Activated naive CD8-positive, alpha-beta T cell treated with anti-CD3 and anti-CD28 coated beads, Interleukin-2, amount 50 U/mL, for 24 hours (primary cell): ENCODE measurements around the gene ATG9B.
A peak's percentile ranks its signal among the peaks of the same experiment; 100 is the strongest.
"Not testable (repeated sequence)": the region's sequence is repeated elsewhere in the genome, so short reads cannot be mapped to it uniquely, and the experiment has no call there.

Experiments
- ATAC-seq: fragments of 150-1000 bp; cut with Tn5 transposase; one replicate; pipeline ENCODE4 v1.10.0; 2021
- DNase-seq: peaks from one replicate; pipeline ENCODE4 v3.0.0; 2021
- H3K27ac Mint-ChIP-seq: one replicate; pipeline ENCODE4 v1.8.0; 2021; ENCODE audit warnings: mild to moderate bottlenecking, mixed read lengths
- H3K27me3 Mint-ChIP-seq: one replicate; pipeline ENCODE4 v1.8.0; 2021; ENCODE audit warnings: mixed read lengths
- H3K36me3 Mint-ChIP-seq: one replicate; pipeline ENCODE4 v1.8.0; 2021; ENCODE audit warnings: low read depth, mixed read lengths
- H3K4me1 Mint-ChIP-seq: one replicate; pipeline ENCODE4 v1.8.0; 2021; ENCODE audit warnings: mixed read lengths
- H3K4me3 Mint-ChIP-seq: one replicate; pipeline ENCODE4 v1.8.0; 2021; ENCODE audit warnings: mild to moderate bottlenecking, moderate library complexity, mixed read lengths
- H3K9me3 Mint-ChIP-seq: one replicate; pipeline ENCODE4 v1.8.0; 2021; ENCODE audit warnings: mixed read lengths

Gene ATG9B

GRCh38 chr7:151048911-151049463, 24.7 kb upstream of the ATG9B start:
- no peak for DNase-seq
- Mint-ChIP-seq H3K4me1 (peaks cover 2% of the 10 kb centered on the region), H3K27me3 (peaks cover 2% of the 10 kb centered on the region)

GRCh38 chr7:151047976-151048815, 23.9 kb upstream of the ATG9B start, which contains the start of gene ASIC3:
TSS of gene ASIC3 (plus strand) at chr7:151048531. CDS start at chr7:151048886, 355 bp downstream.
- ATAC-seq (no peak), DNase-seq (no peak)
- Mint-ChIP-seq H3K4me3 (no peak within 1 kb of the TSS), H3K9me3 (no peaks in the 10 kb centered on the region), H3K27ac (no peak within 1 kb of the TSS), H3K27me3 (peaks cover 2% of the 10 kb centered on the region), H3K36me3 (no peaks in the 10 kb centered on the region), H3K4me1 (peaks cover 2% of the 10 kb centered on the region)

More at GRCh38 chr7:151048911-151049463, 24.7 kb upstream of the ATG9B start:
- H3K27ac Mint-ChIP-seq = no peak overlapping the region
- H3K36me3 Mint-ChIP-seq = no peaks in the 10 kb centered on the region
- ATAC-seq = no peak
- H3K4me3 Mint-ChIP-seq = no peak overlapping the region
- no peaks in the 10 kb centered on the region for H3K9me3 Mint-ChIP-seq

- H3K9me3 Mint-ChIP-seq = no peaks in the 10 kb centered on the region
- no peak overlapping the region for H3K27ac Mint-ChIP-seq
- H3K4me3 Mint-ChIP-seq = no peak overlapping the region
- no peaks in the 10 kb centered on the region for H3K36me3 Mint-ChIP-seq
- peaks cover 2% of the 10 kb centered on the region for H3K27me3 Mint-ChIP-seq
- no peak for ATAC-seq
- no peaks in the 10 kb centered on the region for H3K4me1 Mint-ChIP-seq
- DNase-seq = no peak
Measured at GRCh38 chr7:151046603-151047573, 22.6 kb upstream of the ATG9B start.

GRCh38 chr7:151045967-151046366, 21.7 kb upstream of the ATG9B start:
- DNase-seq (no peak), ATAC-seq (no peak)
- peaks cover 2% of the 10 kb centered on the region for H3K4me1 Mint-ChIP-seq
- H3K4me3 Mint-ChIP-seq = no peak overlapping the region
- H3K9me3 Mint-ChIP-seq = no peaks in the 10 kb centered on the region
- H3K27ac Mint-ChIP-seq = no peak overlapping the region
- H3K36me3 Mint-ChIP-seq = no peaks in the 10 kb centered on the region
- peaks cover 2% of the 10 kb centered on the region for H3K27me3 Mint-ChIP-seq

GRCh38 chr7:151045262-151045661, 21.0 kb upstream of the ATG9B start:
- H3K9me3 Mint-ChIP-seq = no peaks in the 10 kb centered on the region

GRCh38 chr7:151043959-151044358, 19.7 kb upstream of the ATG9B start:
- ATAC-seq (no peak), DNase-seq (no peak)
- Mint-ChIP-seq H3K27me3 (no peaks in the 10 kb centered on the region), H3K9me3 (no peaks in the 10 kb centered on the region), H3K36me3 (no peaks in the 10 kb centered on the region), H3K4me1 (peaks cover 17% of the 10 kb centered on the region), H3K27ac (no peak overlapping the region), H3K4me3 (no peak overlapping the region)

More at GRCh38 chr7:151045262-151045661, 21.0 kb upstream of the ATG9B start:
- no peaks in the 10 kb centered on the region for H3K36me3 Mint-ChIP-seq
- DNase-seq (no peak), ATAC-seq (no peak)
- H3K27ac Mint-ChIP-seq = no peak overlapping the region
- H3K27me3 Mint-ChIP-seq = no peaks in the 10 kb centered on the region
- peaks cover 4% of the 10 kb centered on the region for H3K4me1 Mint-ChIP-seq
- no peak overlapping the region for H3K4me3 Mint-ChIP-seq

- H3K27me3 Mint-ChIP-seq, H3K9me3 Mint-ChIP-seq: not testable (repeated sequence)
Measured at GRCh38 chr7:151043449-151043848, 19.2 kb upstream of the ATG9B start.

GRCh38 chr7:151040616-151041375, 16.5 kb upstream of the ATG9B start:
- ATAC-seq = no peak
- H3K36me3 Mint-ChIP-seq = peaks cover 2% of the 10 kb centered on the region
- no peak for DNase-seq
- no peak overlapping the region for H3K4me3 Mint-ChIP-seq
- H3K4me1 Mint-ChIP-seq = peaks cover 25% of the 10 kb centered on the region
- no peaks in the 10 kb centered on the region for H3K9me3 Mint-ChIP-seq
- no peak overlapping the region for H3K27ac Mint-ChIP-seq
- no peaks in the 10 kb centered on the region for H3K27me3 Mint-ChIP-seq

More at GRCh38 chr7:151043449-151043848, 19.2 kb upstream of the ATG9B start:
- H3K4me3 Mint-ChIP-seq, H3K27ac Mint-ChIP-seq, ATAC-seq, H3K36me3 Mint-ChIP-seq, DNase-seq: not testable (repeated sequence)
- peaks cover 22% of the 10 kb centered on the region for H3K4me1 Mint-ChIP-seq

- peaks cover 25% of the 10 kb centered on the region for H3K4me1 Mint-ChIP-seq
- peaks cover 2% of the 10 kb centered on the region for H3K36me3 Mint-ChIP-seq
- no peak for DNase-seq
- peak overlapping the region; percentile 84 for H3K27ac Mint-ChIP-seq
- no peak for ATAC-seq
- no peaks in the 10 kb centered on the region for H3K27me3 Mint-ChIP-seq
- H3K9me3 Mint-ChIP-seq = no peaks in the 10 kb centered on the region
- H3K4me3 Mint-ChIP-seq = no peak overlapping the region
Measured at GRCh38 chr7:151039850-151040548, 15.7 kb upstream of the ATG9B start.

- Mint-ChIP-seq H3K27ac (peak overlapping the region; percentile 84), H3K4me3 (peak overlapping the region; percentile 19), H3K36me3 (peaks cover 2% of the 10 kb centered on the region), H3K9me3 (no peaks in the 10 kb centered on the region), H3K27me3 (no peaks in the 10 kb centered on the region), H3K4me1 (peaks cover 25% of the 10 kb centered on the region)
- ATAC-seq (peak; percentile 96), DNase-seq (peak; percentile 88)
Measured at GRCh38 chr7:151038951-151039849, 14.9 kb upstream of the ATG9B start.

GRCh38 chr7:151035902-151036301, 11.6 kb upstream of the ATG9B start:
- Mint-ChIP-seq H3K4me1 (peaks cover 23% of the 10 kb centered on the region), H3K27me3 (no peaks in the 10 kb centered on the region), H3K4me3 (no peak overlapping the region), H3K27ac (no peak overlapping the region), H3K9me3 (no peaks in the 10 kb centered on the region), H3K36me3 (peaks cover 6% of the 10 kb centered on the region)
- ATAC-seq (no peak), DNase-seq (no peak)

GRCh38 chr7:151035026-151035717, 10.9 kb upstream of the ATG9B start:
- H3K36me3 Mint-ChIP-seq = peaks cover 6% of the 10 kb centered on the region
- H3K9me3 Mint-ChIP-seq = no peaks in the 10 kb centered on the region
- no peak for ATAC-seq
- DNase-seq = no peak
- H3K27ac Mint-ChIP-seq = no peak overlapping the region
- H3K27me3 Mint-ChIP-seq = no peaks in the 10 kb centered on the region
- H3K4me1 Mint-ChIP-seq = peaks cover 20% of the 10 kb centered on the region
- H3K4me3 Mint-ChIP-seq = no peak overlapping the region
